HepG2 (cell line): ENCODE data around the gene TPSD1. TPM values are rescaled to one million over a fixed set of nuclear protein-coding genes. Genes with fewer than 3 reads are reported as not detected.
A peak's percentile ranks its signal among the peaks of the same experiment; 100 is the strongest.
"Not testable (repeated sequence)": the region's sequence is repeated elsewhere in the genome, so short reads cannot be mapped to it uniquely, and the experiment has no call there.

Source experiments
- ATAC-seq: fragments of 200-7000 bp; cut with Tn5 transposase; 3 replicates; pipeline ENCODE4 v1.9.1; 2020; ENCODE audit warnings: mild to moderate bottlenecking, moderate library complexity
- BruUV-seq: library from RNA; stranded (reverse); fragments of 400-500 nt; replicated peaks from 2 replicates; lab custom pipeline; 2021; lab: Mats Ljungman, UMichigan
- CTCF ChIA-PET: fragments of 300-600 bp; formaldehyde crosslinking; extraction: SDS; loops from one replicate; lab custom pipeline; 2021; ENCODE audit warnings: low total read pairs, inconsistent platforms, low intra/inter-chr PET ratio; lab: Yijun Ruan, JAX
- POLR2A ChIA-PET: fragments of 350-600 bp; sonication (Branson Sonifier 250); formaldehyde crosslinking; loops from one replicate; lab custom pipeline; 2020; ENCODE audit warnings: antibody characterized with exemption, inconsistent platforms; lab: Yijun Ruan, JAX
- DNase-seq: peaks from one replicate; pipeline ENCODE4 v3.0.0-alpha.2; 2015; ENCODE audit warnings: low spot score
- FAIRE-seq: peaks from 3 replicates; lab custom pipeline; 2011; peaks lifted over from hg19 to GRCh38; lab: Jason Lieb, UNC
- H2AFZ ChIP-seq: one replicate; pipeline ENCODE4 v1.6.1; 2011; ENCODE audit warnings: low read length, inconsistent platforms
- H3K27ac ChIP-seq: fragments of 300-600 bp; 3 replicates; pipeline ENCODE4 v1.8.0; 2011; ENCODE audit warnings: mixed run types, mild to moderate bottlenecking, mixed read lengths, low read length, inconsistent platforms; ENCODE audit not compliant: insufficient read depth; ENCODE audit errors: extremely low read length
- H3K27me3 ChIP-seq, 2 experiments: fragments of 200-600 bp in 1 of 2; 2 replicates in 1 of 2; 3 replicates in 1 of 2; pipeline versions ENCODE4 v1.6.0 to v1.8.0; 2011; ENCODE audit warnings: low read length in 2 of 2, mild to moderate bottlenecking in 2 of 2, moderate library complexity in 2 of 2, inconsistent platforms in 1 of 2; ENCODE audit not compliant: insufficient read depth in 2 of 2, control insufficient read depth in 1 of 2
- H3K36me3 ChIP-seq, 2 experiments: fragments of 200-600 bp in 1 of 2; replicated peaks in 1 of 2; 2 replicates in 1 of 2; 3 replicates in 1 of 2; pipeline versions ENCODE4 v1.5.1 to v1.8.0; 2011; ENCODE audit warnings: low read length in 2 of 2, inconsistent platforms in 1 of 2; ENCODE audit not compliant: insufficient read depth in 2 of 2, control insufficient read depth in 1 of 2
- H3K4me1 ChIP-seq: 2 replicates; pipeline ENCODE4 v1.5.1; 2012; ENCODE audit warnings: low read length, inconsistent platforms; ENCODE audit not compliant: insufficient read depth
- H3K4me2 ChIP-seq: 2 replicates; pipeline ENCODE4 v1.6.0; 2011; ENCODE audit warnings: low read depth, low read length, inconsistent platforms
- H3K4me3 ChIP-seq, 3 experiments: fragments of 200-600 bp in 1 of 3; sonication (generic), shearing (Covaris generic) in 1 of 3; replicated peaks in 1 of 3; 2 replicates each; pipeline ENCODE4 v1.5.1; 2011 to 2016; ENCODE audit warnings: low read length in 3 of 3, inconsistent platforms in 2 of 3, low read depth in 2 of 3, mild to moderate bottlenecking in 2 of 3, control low read depth in 1 of 3, mixed read lengths in 1 of 3; ENCODE audit not compliant: insufficient read depth in 1 of 3
- H3K79me2 ChIP-seq: one replicate; pipeline ENCODE4 v1.6.1; 2011; ENCODE audit warnings: low read length, inconsistent platforms; ENCODE audit not compliant: insufficient read depth
- H3K9ac ChIP-seq: 2 replicates; pipeline ENCODE4 v1.6.0; 2011; ENCODE audit warnings: mild to moderate bottlenecking, low read depth, low read length, inconsistent platforms; ENCODE audit not compliant: insufficient read depth
- H3K9me3 ChIP-seq: 2 replicates; pipeline ENCODE4 v1.5.1; 2012; ENCODE audit warnings: mild to moderate bottlenecking, low read length
- H4K20me1 ChIP-seq: 2 replicates; pipeline ENCODE4 v1.6.0; 2011; ENCODE audit warnings: inconsistent platforms, mild to moderate bottlenecking, low read length, moderate library complexity; ENCODE audit not compliant: insufficient read depth
- BORCS8-MEF2B ChIP-seq: sonication (generic); formaldehyde crosslinking; IDR thresholded peaks from 2 replicates; pipeline ENCODE4 v1.8.0; 2022; ENCODE audit warnings: mild to moderate bottlenecking, missing genetic modification reagents
- TEAD2 ChIP-seq: sonication (generic); formaldehyde crosslinking; IDR thresholded peaks from 2 replicates; pipeline ENCODE4 v1.9.0; 2021; ENCODE audit warnings: missing genetic modification reagents
- ZNF20 ChIP-seq: sonication (generic); formaldehyde crosslinking; IDR thresholded peaks from 2 replicates; pipeline ENCODE4 v1.4.0; 2020; ENCODE audit warnings: mild to moderate bottlenecking, moderate library complexity, missing genetic modification reagents
- ZNF24 ChIP-seq: fragments of 450-650 bp; IDR thresholded peaks from 2 replicates; pipeline ENCODE4 v1.6.1; 2017; ENCODE audit warnings: antibody characterized with exemption, mild to moderate bottlenecking
- ZNF672 ChIP-seq: sonication (generic); formaldehyde crosslinking; IDR thresholded peaks from 2 replicates; pipeline ENCODE4 v1.8.1; 2022; ENCODE audit warnings: missing genetic modification reagents
- WGBS: methylation state at CpG from one replicate; pipeline ENCODE4 v1.1.6; 2017; ENCODE audit warnings: low lambda C conversion rate; 5-methylcytosine and 5-hydroxymethylcytosine counted together
- in situ Hi-C: cut with HindIII; loops from 2 replicates; pipeline ENCODE4 v1.10.0; 2017; ENCODE audit warnings: low pct_unique_long_range_greater_than_20kb; ENCODE audit not compliant: extremely low pct_ligation_motif_present
- intact Hi-C: fragments of 100-400 bp; cut with micrococcal nuclease; formaldehyde crosslinking; loops from one replicate; pipeline ENCODE4 v1.10.0; 2022; ENCODE audit not compliant: unreplicated experiment
- polyA plus RNA-seq, 8 experiments: library from polyadenylated mRNA; depleted of rRNA in 3 of 8; stranded (reverse) in 7 of 8; unstranded in 1 of 8; fragments of >200 nt; fragmentation: Illumina TruSeq in 4 of 8; extraction: Trizol in 4 of 8; gene quantifications; 2 replicates each; pipeline versions ENCODE4 v1.2.1 to v1.2.3, GENCODE V29; 2011 to 2016; ENCODE audit warnings: low read depth in 4 of 8, missing spikeins in 1 of 8, mixed read lengths in 1 of 8; ENCODE audit not compliant: insufficient read depth in 1 of 8
- total RNA-seq, 5 experiments: library from RNA; depleted of rRNA; stranded (reverse); fragments of >200 nt; fragmentation: Illumina TruSeq; extraction: Trizol; gene quantifications; 2 replicates each; pipeline ENCODE4 v1.2.3, GENCODE V29; 2016; ENCODE audit warnings: low read depth in 1 of 5
- TF ChIP-seq, protein P1 (sequence below): sonication (generic); formaldehyde crosslinking; IDR thresholded peaks from 2 replicates; pipeline ENCODE4 v1.5.0; 2020; ENCODE audit warnings: mild to moderate bottlenecking, missing genetic modification reagents, borderline replicate concordance
- TF ChIP-seq, protein P2 (sequence below): sonication (generic); formaldehyde crosslinking; IDR thresholded peaks from 2 replicates; pipeline ENCODE4 v1.5.1; 2020; ENCODE audit warnings: mild to moderate bottlenecking, moderate library complexity, missing genetic modification reagents

Gene TPSD1
- total and polyA plus RNA-seq, 2 of the 13 experiments (the other 11 are each of a cell fraction or from before 2014, with no cell fraction given), result not detected

DNA sequence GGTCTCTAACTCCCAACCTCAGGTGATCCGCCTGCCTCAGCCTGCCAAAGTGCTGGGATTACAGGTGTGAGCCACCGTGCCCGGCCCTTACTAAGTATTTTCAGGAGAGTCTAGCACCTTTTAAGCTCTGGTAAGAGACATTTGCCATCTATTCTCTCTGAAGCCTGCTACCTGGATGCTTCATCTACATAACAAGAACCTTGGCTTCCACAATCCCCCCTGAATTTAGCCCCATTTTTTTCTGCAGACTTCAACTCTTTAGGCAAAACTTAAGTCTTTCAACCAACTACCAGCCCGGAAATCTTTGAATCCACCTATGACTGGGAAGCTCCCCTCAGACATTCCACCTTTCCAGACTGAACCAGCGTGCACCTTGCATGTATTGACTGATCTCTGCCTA is 39.6 kb downstream of the TPSD1 start:
- H3K27me3 ChIP-seq, result peaks cover 0 to 1% of the 10 kb centered on the region in 2 experiments; a peak in 1 of 5 replicates
- TF ChIP-seq TEAD2 (CRISPR knock-in tag) (no peak), BORCS8-MEF2B (no peak), ZNF20 (CRISPR knock-in tag) (no peak), ZNF672 (CRISPR knock-in tag) (no peak)
- WGBS, result 62% methylated on average over 5 of the region's 5 CpGs
- ChIA-PET POLR2A (no interaction called here), CTCF (no interaction called here)
- no peak for FAIRE-seq
- H3K79me2 ChIP-seq, result no peaks in the 10 kb centered on the region
- no peak overlapping the region for H3K4me3 ChIP-seq
- H4K20me1 ChIP-seq, result no peaks in the 10 kb centered on the region
- DNase-seq, result no peak
- intact Hi-C loops (no loop called here), in situ Hi-C loops (no loop called here)
- no peak overlapping the region for H3K9ac ChIP-seq
- peaks cover 60% of the 10 kb centered on the region for H3K4me1 ChIP-seq
- H3K9me3 ChIP-seq, result no peaks in the 10 kb centered on the region
- no peak for ATAC-seq
- H3K36me3 ChIP-seq, result no peaks in the 10 kb centered on the region
- H3K4me2 ChIP-seq, result no peak overlapping the region
- BruUV-seq, result no TSS peak
- no peak overlapping the region for H3K27ac ChIP-seq
- no peak overlapping the region for H2AFZ ChIP-seq

DNA sequence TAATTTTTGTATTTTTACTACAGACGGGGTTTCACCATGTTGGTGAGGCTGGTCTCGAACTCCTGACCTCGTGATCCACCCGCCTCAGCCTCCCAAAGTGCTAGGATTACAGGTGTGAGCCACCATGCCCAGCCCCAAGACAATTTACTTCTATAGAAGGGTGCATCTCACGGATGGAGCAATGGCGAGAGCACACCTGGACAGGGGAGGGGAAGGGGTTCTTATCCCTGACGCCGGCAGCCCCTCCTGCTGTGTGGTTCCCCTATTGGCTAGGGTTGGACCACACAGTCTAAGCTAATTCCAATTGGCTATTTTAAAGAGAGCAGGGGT is 40.8 kb downstream of the TPSD1 start:
- ATAC-seq, H3K4me3 ChIP-seq, H3K79me2 ChIP-seq, H3K9me3 ChIP-seq, H3K9ac ChIP-seq, H2AFZ ChIP-seq, intact Hi-C loops, DNase-seq, H3K36me3 ChIP-seq, BruUV-seq, H3K27me3 ChIP-seq, FAIRE-seq, H4K20me1 ChIP-seq, in situ Hi-C loops, CTCF ChIA-PET: not testable (repeated sequence)
- POLR2A ChIA-PET, result interaction anchor here (0.7 to 1.1 kb wide), 4 partner anchors 8 to 27 kb away, joined by 3 to 7 read pairs (median 4); no protein-coding TSS in a partner anchor
- H3K4me2 ChIP-seq, result peak overlapping the region; percentile 44; the same call in 1 of the 2 replicates
- TF ChIP-seq, protein P1, sequence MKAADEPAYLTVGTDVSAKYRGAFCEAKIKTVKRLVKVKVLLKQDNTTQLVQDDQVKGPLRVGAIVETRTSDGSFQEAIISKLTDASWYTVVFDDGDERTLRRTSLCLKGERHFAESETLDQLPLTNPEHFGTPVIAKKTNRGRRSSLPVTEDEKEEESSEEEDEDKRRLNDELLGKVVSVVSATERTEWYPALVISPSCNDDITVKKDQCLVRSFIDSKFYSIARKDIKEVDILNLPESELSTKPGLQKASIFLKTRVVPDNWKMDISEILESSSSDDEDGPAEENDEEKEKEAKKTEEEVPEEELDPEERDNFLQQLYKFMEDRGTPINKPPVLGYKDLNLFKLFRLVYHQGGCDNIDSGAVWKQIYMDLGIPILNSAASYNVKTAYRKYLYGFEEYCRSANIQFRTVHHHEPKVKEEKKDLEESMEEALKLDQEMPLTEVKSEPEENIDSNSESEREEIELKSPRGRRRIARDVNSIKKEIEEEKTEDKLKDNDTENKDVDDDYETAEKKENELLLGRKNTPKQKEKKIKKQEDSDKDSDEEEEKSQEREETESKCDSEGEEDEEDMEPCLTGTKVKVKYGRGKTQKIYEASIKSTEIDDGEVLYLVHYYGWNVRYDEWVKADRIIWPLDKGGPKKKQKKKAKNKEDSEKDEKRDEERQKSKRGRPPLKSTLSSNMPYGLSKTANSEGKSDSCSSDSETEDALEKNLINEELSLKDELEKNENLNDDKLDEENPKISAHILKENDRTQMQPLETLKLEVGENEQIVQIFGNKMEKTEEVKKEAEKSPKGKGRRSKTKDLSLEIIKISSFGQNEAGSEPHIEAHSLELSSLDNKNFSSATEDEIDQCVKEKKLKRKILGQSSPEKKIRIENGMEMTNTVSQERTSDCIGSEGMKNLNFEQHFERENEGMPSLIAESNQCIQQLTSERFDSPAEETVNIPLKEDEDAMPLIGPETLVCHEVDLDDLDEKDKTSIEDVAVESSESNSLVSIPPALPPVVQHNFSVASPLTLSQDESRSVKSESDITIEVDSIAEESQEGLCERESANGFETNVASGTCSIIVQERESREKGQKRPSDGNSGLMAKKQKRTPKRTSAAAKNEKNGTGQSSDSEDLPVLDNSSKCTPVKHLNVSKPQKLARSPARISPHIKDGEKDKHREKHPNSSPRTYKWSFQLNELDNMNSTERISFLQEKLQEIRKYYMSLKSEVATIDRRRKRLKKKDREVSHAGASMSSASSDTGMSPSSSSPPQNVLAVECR, result 0 out of 2 replicates have a peak, but pooled peaks have one; percentile 14
- TF ChIP-seq, protein P2, sequence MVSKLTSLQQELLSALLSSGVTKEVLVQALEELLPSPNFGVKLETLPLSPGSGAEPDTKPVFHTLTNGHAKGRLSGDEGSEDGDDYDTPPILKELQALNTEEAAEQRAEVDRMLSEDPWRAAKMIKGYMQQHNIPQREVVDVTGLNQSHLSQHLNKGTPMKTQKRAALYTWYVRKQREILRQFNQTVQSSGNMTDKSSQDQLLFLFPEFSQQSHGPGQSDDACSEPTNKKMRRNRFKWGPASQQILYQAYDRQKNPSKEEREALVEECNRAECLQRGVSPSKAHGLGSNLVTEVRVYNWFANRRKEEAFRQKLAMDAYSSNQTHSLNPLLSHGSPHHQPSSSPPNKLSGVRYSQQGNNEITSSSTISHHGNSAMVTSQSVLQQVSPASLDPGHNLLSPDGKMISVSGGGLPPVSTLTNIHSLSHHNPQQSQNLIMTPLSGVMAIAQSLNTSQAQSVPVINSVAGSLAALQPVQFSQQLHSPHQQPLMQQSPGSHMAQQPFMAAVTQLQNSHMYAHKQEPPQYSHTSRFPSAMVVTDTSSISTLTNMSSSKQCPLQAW, result 0 out of 2 replicates have a peak, but pooled peaks have one; percentile 61
- TF ChIP-seq ZNF24, result 0 out of 2 replicates have a peak, but pooled peaks have one; percentile 7
- peak overlapping the region; percentile 66 for H3K27ac ChIP-seq
- 63% methylated on average over 8 of the region's 8 CpGs for WGBS
- peaks cover 60% of the 10 kb centered on the region for H3K4me1 ChIP-seq
